PC-3 (cell line): ENCODE data around the gene NACC2.

ENCODE experiments used
- EZH2 ChIP-seq: fragments of 300-600 bp; sonication (generic); IDR thresholded peaks from one replicate; pipeline ENCODE4 v1.6.1; 2017; ENCODE audit warnings: antibody characterized with exemption, mild to moderate bottlenecking, low read length; ENCODE audit not compliant: unreplicated experiment
- EZH2phosphoT487 ChIP-seq: fragments of 300-600 bp; sonication (generic); IDR thresholded peaks from 2 replicates; pipeline ENCODE4 v1.6.1; 2018; ENCODE audit warnings: mild to moderate bottlenecking, antibody characterized with exemption, low read length, borderline replicate concordance
- TF ChIP-seq, protein P1 (sequence below): fragments of 300-600 bp; sonication (generic); conservative IDR thresholded peaks from 2 replicates; pipeline ENCODE4 v1.5.1; 2017; ENCODE audit warnings: antibody characterized with exemption, low read depth, mild to moderate bottlenecking, low read length

- TF ChIP-seq, protein P1, sequence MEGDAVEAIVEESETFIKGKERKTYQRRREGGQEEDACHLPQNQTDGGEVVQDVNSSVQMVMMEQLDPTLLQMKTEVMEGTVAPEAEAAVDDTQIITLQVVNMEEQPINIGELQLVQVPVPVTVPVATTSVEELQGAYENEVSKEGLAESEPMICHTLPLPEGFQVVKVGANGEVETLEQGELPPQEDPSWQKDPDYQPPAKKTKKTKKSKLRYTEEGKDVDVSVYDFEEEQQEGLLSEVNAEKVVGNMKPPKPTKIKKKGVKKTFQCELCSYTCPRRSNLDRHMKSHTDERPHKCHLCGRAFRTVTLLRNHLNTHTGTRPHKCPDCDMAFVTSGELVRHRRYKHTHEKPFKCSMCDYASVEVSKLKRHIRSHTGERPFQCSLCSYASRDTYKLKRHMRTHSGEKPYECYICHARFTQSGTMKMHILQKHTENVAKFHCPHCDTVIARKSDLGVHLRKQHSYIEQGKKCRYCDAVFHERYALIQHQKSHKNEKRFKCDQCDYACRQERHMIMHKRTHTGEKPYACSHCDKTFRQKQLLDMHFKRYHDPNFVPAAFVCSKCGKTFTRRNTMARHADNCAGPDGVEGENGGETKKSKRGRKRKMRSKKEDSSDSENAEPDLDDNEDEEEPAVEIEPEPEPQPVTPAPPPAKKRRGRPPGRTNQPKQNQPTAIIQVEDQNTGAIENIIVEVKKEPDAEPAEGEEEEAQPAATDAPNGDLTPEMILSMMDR: no peak
- TF ChIP-seq EZH2phosphoT487: no peak
- no peak for TF ChIP-seq EZH2
These were observed 2.3 kb downstream of the NACC2 start for GRCh38 chr9:136092741-136093140.
